Kidney (tissue), 14 donors: ENCODE results near the gene TRAF3IP1. TPM values are rescaled to one million over a fixed set of nuclear protein-coding genes. Genes with fewer than 3 reads are reported as not detected.
A peak's percentile ranks its signal among the peaks of the same experiment; 100 is the strongest.

Experiments
- DNase-seq, 5 donors: peaks; one replicate each; pipeline ENCODE4 v3.0.0-alpha.2; 2013 to 2020
- FAIRE-seq: peaks from 2 replicates; lab custom pipeline; 2012; peaks lifted over from hg19 to GRCh38; lab: Jason Lieb, UNC
- H3K27ac ChIP-seq, 2 donors: one replicate each; pipeline ENCODE4 v1.7.0; 2013; ENCODE audit warnings: low read depth in 2 of 2, low read length in 2 of 2, inconsistent platforms in 1 of 2
- H3K27me3 ChIP-seq: one replicate; pipeline ENCODE4 v1.7.1; 2013; ENCODE audit warnings: low read length, inconsistent platforms; ENCODE audit not compliant: control insufficient read depth, insufficient read depth
- H3K36me3 ChIP-seq, 3 donors: one replicate each; pipeline versions ENCODE4 v1.7.0 to v1.7.1; 2013; ENCODE audit warnings: low read length in 3 of 3, control low read depth in 1 of 3, inconsistent platforms in 1 of 3; ENCODE audit not compliant: insufficient read depth in 3 of 3, control insufficient read depth in 2 of 3
- H3K4me1 ChIP-seq, 3 donors: one replicate each; pipeline versions ENCODE4 v1.7.0 to v1.7.1; 2013; ENCODE audit warnings: low read length in 3 of 3, inconsistent platforms in 1 of 3, low read depth in 1 of 3; ENCODE audit not compliant: control insufficient read depth in 2 of 3, insufficient read depth in 2 of 3
- H3K4me3 ChIP-seq, 3 donors: one replicate each; pipeline versions ENCODE4 v1.7.0 to v1.8.1; 2013; ENCODE audit warnings: low read length in 3 of 3, control low read depth in 1 of 3, inconsistent platforms in 1 of 3
- H3K9ac ChIP-seq, 3 donors: one replicate each; pipeline versions ENCODE4 v1.7.0 to v1.7.1; 2013; ENCODE audit warnings: low read length in 3 of 3, control low read depth in 1 of 3, inconsistent platforms in 1 of 3
- H3K9me3 ChIP-seq, 3 donors: one replicate each; pipeline versions ENCODE4 v1.7.0 to v1.7.1; 2013; ENCODE audit warnings: low read length in 3 of 3, control low read depth in 1 of 3, inconsistent platforms in 1 of 3; ENCODE audit not compliant: control insufficient read depth in 2 of 3, insufficient read depth in 1 of 3
- intact Hi-C: fragments of 100-400 bp; cut with DNase I; formaldehyde crosslinking; loops from one replicate; pipeline ENCODE4 v1.11.1; 2022
- polyA plus RNA-seq: library from polyadenylated mRNA; stranded (reverse); fragments of 350-450 nt; fragmentation: Illumina TruSeq; extraction: RNeasy Lipid Tissue Mini Kit (QIAGEN cat#74804); gene quantifications from one replicate; pipeline ENCODE4 v1.2.3, GENCODE V29; 2014; ENCODE audit warnings: low read depth, low replicate concordance; ENCODE audit not compliant: insufficient read depth
- total RNA-seq: library from RNA; stranded (reverse); fragmentation: NEBNext Ultra II Directional; extraction: Animal tissue kit (Norgen Biotek cat#: 25700); gene quantifications from one replicate; pipeline ENCODE4 v1.2.1, GENCODE V29; 2021
- TF ChIP-seq, protein P1 (sequence below): IDR thresholded peaks from 3 replicates; pipeline ENCODE4 v1.5.1; 2012; ENCODE audit warnings: mild to moderate bottlenecking, moderate library complexity, borderline replicate concordance; ENCODE audit not compliant: insufficient read depth; ENCODE audit errors: extremely low read depth
- donor health status: control.
- donor health status: control.
- donor health status: control.
- donor health status: control.
- donor health status: control.
- donor health status: DM: yes; HTN: yes; CAD: no.
- donor health status: Normal renal cell carcinoma (clear cell type).

TRAF3IP1 gene
- total and polyA plus RNA-seq, 2 donors from 2014 or later = 6.4 to 24.2 TPM

DNA sequence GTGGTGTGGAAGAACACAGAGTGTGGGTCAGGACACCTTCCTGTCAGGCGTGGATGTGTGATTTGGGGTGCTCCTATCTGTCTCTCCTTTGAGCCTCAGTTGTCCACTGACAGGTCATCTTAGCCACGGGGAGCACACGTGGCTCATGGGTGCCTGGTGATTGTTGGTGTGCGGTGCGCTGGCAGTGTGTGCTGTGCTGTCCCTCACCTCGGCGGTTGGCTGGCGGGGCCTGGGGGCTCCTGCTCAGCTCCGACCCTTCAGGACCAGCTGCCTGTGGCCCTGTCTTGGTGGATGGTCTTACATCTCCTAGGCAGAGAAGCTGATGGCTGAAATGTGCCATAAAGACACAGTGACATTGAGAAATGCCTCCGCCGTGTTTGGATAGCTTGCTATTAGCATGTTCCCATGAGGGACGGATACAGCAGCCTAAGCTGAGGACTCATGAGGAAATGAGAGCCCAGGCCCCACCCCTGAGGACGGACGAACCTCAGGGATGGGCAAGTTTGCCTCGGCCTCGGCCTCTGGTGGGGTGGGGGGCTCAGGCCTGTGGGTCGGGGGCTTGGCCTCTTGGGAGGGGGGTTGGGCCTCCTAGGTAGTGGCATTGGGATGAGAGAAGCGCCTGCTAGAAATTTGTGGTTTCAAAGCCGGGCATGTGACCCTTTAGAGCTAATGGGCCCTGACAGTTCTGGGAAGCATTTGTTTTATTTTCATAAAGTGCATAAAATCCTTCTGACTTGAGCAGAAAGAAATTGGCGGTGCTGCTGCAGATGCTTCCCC lies 86.1 kb downstream of the TRAF3IP1 start:
- DNase-seq (peak in 2 of 5 donors; percentile 29 to 38), FAIRE-seq (no peak)
- H3K27ac ChIP-seq = no peak overlapping the region
- peaks cover 0 to 2% (median 0%) of the 10 kb centered on the region in 3 donors for H3K36me3 ChIP-seq
- no peak overlapping the region for H3K4me3 ChIP-seq
- H3K27me3 ChIP-seq = no peaks in the 10 kb centered on the region
- intact Hi-C loops = no loop called here
- no peaks in the 10 kb centered on the region for H3K4me1 ChIP-seq
- TF ChIP-seq, protein P1, sequence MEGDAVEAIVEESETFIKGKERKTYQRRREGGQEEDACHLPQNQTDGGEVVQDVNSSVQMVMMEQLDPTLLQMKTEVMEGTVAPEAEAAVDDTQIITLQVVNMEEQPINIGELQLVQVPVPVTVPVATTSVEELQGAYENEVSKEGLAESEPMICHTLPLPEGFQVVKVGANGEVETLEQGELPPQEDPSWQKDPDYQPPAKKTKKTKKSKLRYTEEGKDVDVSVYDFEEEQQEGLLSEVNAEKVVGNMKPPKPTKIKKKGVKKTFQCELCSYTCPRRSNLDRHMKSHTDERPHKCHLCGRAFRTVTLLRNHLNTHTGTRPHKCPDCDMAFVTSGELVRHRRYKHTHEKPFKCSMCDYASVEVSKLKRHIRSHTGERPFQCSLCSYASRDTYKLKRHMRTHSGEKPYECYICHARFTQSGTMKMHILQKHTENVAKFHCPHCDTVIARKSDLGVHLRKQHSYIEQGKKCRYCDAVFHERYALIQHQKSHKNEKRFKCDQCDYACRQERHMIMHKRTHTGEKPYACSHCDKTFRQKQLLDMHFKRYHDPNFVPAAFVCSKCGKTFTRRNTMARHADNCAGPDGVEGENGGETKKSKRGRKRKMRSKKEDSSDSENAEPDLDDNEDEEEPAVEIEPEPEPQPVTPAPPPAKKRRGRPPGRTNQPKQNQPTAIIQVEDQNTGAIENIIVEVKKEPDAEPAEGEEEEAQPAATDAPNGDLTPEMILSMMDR = no peak
- no peak overlapping the region for H3K9ac ChIP-seq
- H3K9me3 ChIP-seq = no peaks in the 10 kb centered on the region

DNA sequence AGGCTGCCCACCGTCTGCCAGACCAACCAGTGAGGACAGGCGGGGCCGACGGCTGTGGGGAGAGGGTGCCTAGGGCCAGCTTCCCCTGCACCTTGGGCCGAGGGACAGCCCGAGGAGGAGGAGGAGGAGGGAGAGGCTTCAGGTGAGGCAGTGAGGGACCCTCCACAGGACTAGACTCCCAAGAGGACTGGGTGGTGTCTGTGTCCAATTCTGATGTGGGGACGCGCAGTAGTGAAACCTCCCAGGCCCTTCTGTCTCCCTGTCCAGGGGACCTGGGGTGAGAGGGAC lies 86.6 kb downstream of the TRAF3IP1 start:
- H3K9ac ChIP-seq = no peak overlapping the region
- intact Hi-C loops = no loop called here
- FAIRE-seq (no peak), DNase-seq (no peak)
- H3K9me3 ChIP-seq = no peaks in the 10 kb centered on the region
- no peaks in the 10 kb centered on the region for H3K4me1 ChIP-seq
- no peaks in the 10 kb centered on the region for H3K27me3 ChIP-seq
- no peaks in the 10 kb centered on the region for H3K36me3 ChIP-seq
- H3K4me3 ChIP-seq = no peak overlapping the region
- TF ChIP-seq, protein P1 = no peak
- H3K27ac ChIP-seq = no peak overlapping the region

DNA sequence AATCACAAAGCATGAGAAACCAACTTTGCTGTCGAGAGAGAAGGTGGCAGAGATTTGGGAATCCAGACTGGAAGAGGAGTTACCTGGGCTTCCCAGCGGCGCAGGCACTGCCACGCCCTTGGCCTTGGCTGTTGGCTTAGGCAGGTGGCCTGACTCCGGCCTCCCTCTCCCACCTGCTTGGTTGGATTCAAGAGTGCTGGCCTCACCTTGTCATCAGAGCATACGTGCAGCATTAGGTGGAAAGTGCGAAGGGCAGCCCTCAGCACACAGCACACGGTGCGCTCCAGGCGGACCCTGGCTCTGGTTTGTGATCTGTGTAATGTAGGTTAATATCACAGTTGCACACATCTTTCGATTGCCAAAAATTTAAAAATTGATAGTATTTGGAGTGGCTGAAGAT lies 87.2 kb downstream of the TRAF3IP1 start:
- intact Hi-C loops = no loop called here
- Histone ChIP-seq H3K27me3 (no peaks in the 10 kb centered on the region), H3K4me1 (no peaks in the 10 kb centered on the region), H3K4me3 (no peak overlapping the region), H3K9me3 (no peaks in the 10 kb centered on the region), H3K27ac (no peak overlapping the region), H3K9ac (no peak overlapping the region), H3K36me3 (no peaks in the 10 kb centered on the region)
- TF ChIP-seq, protein P1 = no peak
- DNase-seq (no peak), FAIRE-seq (no peak)
